SK-N-SH (cell line): Measurements from ENCODE around the gene PVRIG. TPM values are rescaled to one million over a fixed set of nuclear protein-coding genes. Genes with fewer than 3 reads are reported as not detected.

Experiments used
- CTCF ChIA-PET: fragments of 300-600, 350-600 bp; formaldehyde crosslinking; extraction: SDS; loops from one replicate; lab custom pipeline; 2021; lab: Yijun Ruan, JAX
- POLR2A ChIA-PET: fragments of 350-600 bp; sonication (Branson Sonifier 250); formaldehyde crosslinking; extraction: SDS; loops from one replicate; lab custom pipeline; 2020; ENCODE audit warnings: antibody characterized with exemption, inconsistent platforms; lab: Yijun Ruan, JAX
- DNase-seq: peaks from one replicate; pipeline ENCODE4 v3.0.0; 2012
- H2AFZ ChIP-seq: fragments of 200-600 bp; sonication (generic); 2 replicates; pipeline ENCODE4 v1.8.1; 2016; ENCODE audit warnings: antibody characterized with exemption, mild to moderate bottlenecking, low read depth
- H3F3A ChIP-seq: fragments of 200-600 bp; sonication (generic); replicated peaks from 2 replicates; pipeline ENCODE3; 2016; ENCODE audit warnings: antibody characterized with exemption, mild to moderate bottlenecking; ENCODE audit not compliant: insufficient read depth
- H3K27ac ChIP-seq, 2 experiments: fragments of 200-500 bp in 1 of 2; fragments of 200-600 bp in 1 of 2; sonication (Bioruptor generic) in 1 of 2; sonication (generic), shearing (Covaris generic) in 1 of 2; 2 replicates each; pipeline versions ENCODE4 v1.5.1 to v1.6.1; 2014 to 2016; ENCODE audit warnings: low read depth in 2 of 2, inconsistent platforms in 1 of 2, low read length in 1 of 2, mild to moderate bottlenecking in 1 of 2, mixed read lengths in 1 of 2
- H3K27me3 ChIP-seq: fragments of 200-600 bp; sonication (generic), shearing (Covaris generic); 2 replicates; pipeline ENCODE4 v1.6.1; 2016; ENCODE audit warnings: mixed run types; ENCODE audit not compliant: insufficient read depth
- H3K36me3 ChIP-seq, 2 experiments: fragments of 200-500 bp in 1 of 2; fragments of 200-600 bp in 1 of 2; sonication (Bioruptor generic) in 1 of 2; sonication (generic) in 1 of 2; replicated peaks in 1 of 2; 2 replicates each; pipeline versions ENCODE3 to v1.5.1; 2014 to 2016; ENCODE audit warnings: low read length in 1 of 2, mild to moderate bottlenecking in 1 of 2; ENCODE audit not compliant: insufficient read depth in 2 of 2, control insufficient read depth in 1 of 2
- H3K4me1 ChIP-seq, 2 experiments: fragments of 200-500 bp in 1 of 2; fragments of 200-600 bp in 1 of 2; sonication (Bioruptor generic) in 1 of 2; sonication (generic), shearing (Covaris generic) in 1 of 2; 2 replicates each; pipeline versions ENCODE4 v1.5.1 to v1.6.1; 2014 to 2016; ENCODE audit warnings: low read depth in 1 of 2, low read length in 1 of 2, mixed run types in 1 of 2; ENCODE audit not compliant: insufficient read depth in 2 of 2, control insufficient read depth in 1 of 2
- H3K4me2 ChIP-seq: fragments of 200-600 bp; sonication (generic), shearing (Covaris generic); 2 replicates; pipeline ENCODE4 v1.6.1; 2017; ENCODE audit warnings: mixed run types
- H3K4me3 ChIP-seq, 2 experiments: fragments of 200-500 bp in 1 of 2; fragments of 200-600 bp in 1 of 2; sonication (Bioruptor generic) in 1 of 2; sonication (generic), shearing (Covaris generic) in 1 of 2; 2 replicates each; pipeline versions ENCODE4 v1.5.1 to v1.8.1; 2014 to 2016; ENCODE audit warnings: low read depth in 2 of 2, inconsistent platforms in 1 of 2, low read length in 1 of 2, mild to moderate bottlenecking in 1 of 2, mixed read lengths in 1 of 2, moderate library complexity in 1 of 2
- H3K79me2 ChIP-seq: fragments of 200-600 bp; sonication (generic); 2 replicates; pipeline ENCODE4 v1.8.1; 2017; ENCODE audit warnings: mild to moderate bottlenecking; ENCODE audit not compliant: insufficient read depth
- H3K9ac ChIP-seq: fragments of 200-600 bp; sonication (generic); 2 replicates; pipeline ENCODE4 v1.6.1; 2017; ENCODE audit warnings: mixed run types
- H3K9me2 ChIP-seq: fragments of 200-600 bp; sonication (generic); 2 replicates; pipeline ENCODE4 v1.6.1; 2017; ENCODE audit warnings: mixed run types
- H3K9me3 ChIP-seq: fragments of 200-600 bp; sonication (generic); 2 replicates; pipeline ENCODE4 v1.6.1; 2017; ENCODE audit warnings: mixed run types, mild to moderate bottlenecking, moderate library complexity
- H4K20me1 ChIP-seq: fragments of 200-600 bp; sonication (generic); 2 replicates; pipeline ENCODE4 v1.6.1; 2017; ENCODE audit warnings: mild to moderate bottlenecking, mixed run types; ENCODE audit not compliant: insufficient read depth
- EZH2phosphoT487 ChIP-seq: fragments of 200-600 bp; sonication (generic); IDR thresholded peaks from 2 replicates; pipeline ENCODE4 v1.6.1; 2017; ENCODE audit warnings: low read depth, mixed run types, mild to moderate bottlenecking, antibody characterized with exemption, moderate library complexity, borderline replicate concordance
- FOSL2 ChIP-seq: IDR thresholded peaks from 2 replicates; pipeline ENCODE4 v1.4.0; 2012; ENCODE audit warnings: low read depth, mild to moderate bottlenecking, moderate library complexity, borderline replicate concordance
- FOXJ3 ChIP-seq: sonication (generic); formaldehyde crosslinking; IDR thresholded peaks from 2 replicates; pipeline ENCODE4 v1.5.1; 2020; ENCODE audit warnings: mild to moderate bottlenecking, missing genetic modification reagents
- FOXM1 ChIP-seq: IDR thresholded peaks from 2 replicates; pipeline ENCODE4 v1.4.0; 2012; ENCODE audit warnings: low read depth, mild to moderate bottlenecking
- GABPA ChIP-seq: IDR thresholded peaks from 2 replicates; pipeline ENCODE4 v1.4.0; 2012; ENCODE audit warnings: low read depth, mild to moderate bottlenecking
- JUND ChIP-seq: IDR thresholded peaks from 2 replicates; pipeline ENCODE4 v1.4.0; 2012
- MEF2A ChIP-seq: IDR thresholded peaks from 2 replicates; pipeline ENCODE4 v1.4.0; 2012; ENCODE audit warnings: low read depth, borderline replicate concordance
- MXI1 ChIP-seq: IDR thresholded peaks from 2 replicates; pipeline ENCODE4 v1.6.1; 2012; ENCODE audit warnings: mild to moderate bottlenecking, low read depth, low read length, improper control_type of control experiment
- NFIC ChIP-seq: IDR thresholded peaks from 2 replicates; pipeline ENCODE4 v1.4.0; 2012; ENCODE audit warnings: borderline replicate concordance
- NRF1 ChIP-seq: IDR thresholded peaks from 2 replicates; pipeline ENCODE4 v1.6.1; 2012; ENCODE audit warnings: low read depth, mild to moderate bottlenecking, low read length
- POLR2AphosphoS5 ChIP-seq: IDR thresholded peaks from 2 replicates; pipeline ENCODE4 v1.6.1; 2012; ENCODE audit warnings: low read depth, low read length
- RCOR1 ChIP-seq: fragments of 150-350 bp; IDR thresholded peaks from 2 replicates; pipeline ENCODE4 v1.6.1; 2017; ENCODE audit warnings: antibody characterized with exemption, low read length
- RXRA ChIP-seq: IDR thresholded peaks from 2 replicates; pipeline ENCODE4 v1.4.0; 2012; ENCODE audit warnings: low read depth, mild to moderate bottlenecking, borderline replicate concordance
- TCF12 ChIP-seq: IDR thresholded peaks from 2 replicates; pipeline ENCODE4 v1.4.0; 2012
- TEAD4 ChIP-seq: IDR thresholded peaks from 2 replicates; pipeline ENCODE4 v1.4.0; 2012; ENCODE audit warnings: mild to moderate bottlenecking, borderline replicate concordance; ENCODE audit not compliant: insufficient read depth
- WGBS: methylation state at CpG from one replicate; pipeline ENCODE4 v1.1.6; 2017; ENCODE audit warnings: low lambda C conversion rate; 5-methylcytosine and 5-hydroxymethylcytosine counted together
- polyA plus RNA-seq, 3 experiments: library from polyadenylated mRNA; depleted of rRNA; stranded (reverse); fragments of >200 nt; gene quantifications; 2 replicates each; pipeline ENCODE4 v1.2.3, GENCODE V29; 2012
- TF ChIP-seq, protein P1 (sequence below): IDR thresholded peaks from 2 replicates; pipeline ENCODE4 v1.6.1; 2012; ENCODE audit warnings: mild to moderate bottlenecking, low read depth, low read length, moderate library complexity
- TF ChIP-seq, protein P2 (sequence below): IDR thresholded peaks from 2 replicates; pipeline ENCODE4 v1.4.0; 2012; ENCODE audit warnings: low read depth, borderline replicate concordance

Gene PVRIG
- polyA plus RNA-seq, 1 of the 3 experiments (the other 2 are of a cell fraction), result not detected

DNA sequence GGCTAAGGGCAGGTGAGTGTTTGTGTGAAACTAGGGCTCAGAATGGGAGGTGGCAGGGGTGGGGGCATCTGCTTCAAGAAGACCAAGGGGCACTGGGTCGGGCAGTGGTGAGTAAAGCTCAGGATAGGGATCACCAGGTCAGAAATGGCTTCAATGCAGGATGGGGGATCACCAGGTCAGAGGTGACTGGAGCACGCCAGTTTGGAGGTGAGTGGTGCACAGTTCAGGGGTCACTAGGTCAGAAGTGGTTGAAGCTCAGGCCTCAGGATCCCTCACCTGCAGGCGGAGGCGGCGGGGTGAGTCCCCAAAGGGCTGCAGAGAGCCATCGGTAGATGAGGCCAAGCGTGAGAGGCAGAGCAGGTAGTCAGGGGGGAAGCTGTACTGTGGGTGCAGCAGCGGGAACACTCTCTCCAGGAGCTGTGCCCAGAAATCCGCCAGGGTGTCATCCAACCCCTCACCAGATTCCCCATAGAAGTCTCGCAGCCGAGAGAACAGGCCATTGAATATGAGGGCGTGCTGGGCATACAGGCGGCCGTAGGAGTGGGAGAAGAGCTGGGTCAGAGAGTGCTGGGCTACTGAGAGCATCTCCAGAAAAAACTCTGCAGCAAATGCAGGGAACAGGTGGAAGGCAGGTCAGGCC, 44.3 kb upstream of the PVRIG start:
- WGBS, result 95% methylated on average over 14 of the region's 14 CpGs
- ChIA-PET POLR2A (interaction anchor here (1.2 kb wide), 1 partner anchor 8 kb away, joined by 4 read pairs; no protein-coding TSS in a partner anchor), CTCF (interaction anchor here (1.0 to 7.7 kb wide), 4 partner anchors 14 to 167 kb away, joined by 3 to 54 read pairs (median 18); no protein-coding TSS in a partner anchor)
- Histone ChIP-seq H3K4me3 (no peak overlapping the region; a peak in 1 of 4 replicates), H2AFZ (no peak overlapping the region), H3K36me3 (peaks cover 6 to 21% of the 10 kb centered on the region in 2 experiments), H3K4me1 (peaks cover 0 to 16% of the 10 kb centered on the region in 2 experiments; a peak in 1 of 4 replicates), H4K20me1 (no peaks in the 10 kb centered on the region), H3K9me3 (no peaks in the 10 kb centered on the region), H3K9ac (no peak overlapping the region), H3K79me2 (peaks cover 15% of the 10 kb centered on the region), H3K27me3 (no peaks in the 10 kb centered on the region), H3K4me2 (peak overlapping the region; percentile 95; the same call in 1 of the 2 replicates), H3K9me2 (no peaks in the 10 kb centered on the region), H3F3A (peaks cover 1% of the 10 kb centered on the region), H3K27ac (no peak overlapping the region)
- TF ChIP-seq MXI1, result no peak
- TF ChIP-seq, protein P1, sequence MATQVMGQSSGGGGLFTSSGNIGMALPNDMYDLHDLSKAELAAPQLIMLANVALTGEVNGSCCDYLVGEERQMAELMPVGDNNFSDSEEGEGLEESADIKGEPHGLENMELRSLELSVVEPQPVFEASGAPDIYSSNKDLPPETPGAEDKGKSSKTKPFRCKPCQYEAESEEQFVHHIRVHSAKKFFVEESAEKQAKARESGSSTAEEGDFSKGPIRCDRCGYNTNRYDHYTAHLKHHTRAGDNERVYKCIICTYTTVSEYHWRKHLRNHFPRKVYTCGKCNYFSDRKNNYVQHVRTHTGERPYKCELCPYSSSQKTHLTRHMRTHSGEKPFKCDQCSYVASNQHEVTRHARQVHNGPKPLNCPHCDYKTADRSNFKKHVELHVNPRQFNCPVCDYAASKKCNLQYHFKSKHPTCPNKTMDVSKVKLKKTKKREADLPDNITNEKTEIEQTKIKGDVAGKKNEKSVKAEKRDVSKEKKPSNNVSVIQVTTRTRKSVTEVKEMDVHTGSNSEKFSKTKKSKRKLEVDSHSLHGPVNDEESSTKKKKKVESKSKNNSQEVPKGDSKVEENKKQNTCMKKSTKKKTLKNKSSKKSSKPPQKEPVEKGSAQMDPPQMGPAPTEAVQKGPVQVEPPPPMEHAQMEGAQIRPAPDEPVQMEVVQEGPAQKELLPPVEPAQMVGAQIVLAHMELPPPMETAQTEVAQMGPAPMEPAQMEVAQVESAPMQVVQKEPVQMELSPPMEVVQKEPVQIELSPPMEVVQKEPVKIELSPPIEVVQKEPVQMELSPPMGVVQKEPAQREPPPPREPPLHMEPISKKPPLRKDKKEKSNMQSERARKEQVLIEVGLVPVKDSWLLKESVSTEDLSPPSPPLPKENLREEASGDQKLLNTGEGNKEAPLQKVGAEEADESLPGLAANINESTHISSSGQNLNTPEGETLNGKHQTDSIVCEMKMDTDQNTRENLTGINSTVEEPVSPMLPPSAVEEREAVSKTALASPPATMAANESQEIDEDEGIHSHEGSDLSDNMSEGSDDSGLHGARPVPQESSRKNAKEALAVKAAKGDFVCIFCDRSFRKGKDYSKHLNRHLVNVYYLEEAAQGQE, result no peak
- no peak for TF ChIP-seq FOXM1
- TF ChIP-seq FOSL2, result no peak
- TF ChIP-seq TEAD4, result no peak
- no peak for TF ChIP-seq JUND
- TF ChIP-seq FOXJ3 (CRISPR knock-in tag), result no peak
- TF ChIP-seq RXRA, result no peak
- TF ChIP-seq NFIC, result no peak
- TF ChIP-seq RCOR1, result no peak
- TF ChIP-seq POLR2AphosphoS5, result no peak
- TF ChIP-seq GABPA, result no peak
- TF ChIP-seq, protein P2, sequence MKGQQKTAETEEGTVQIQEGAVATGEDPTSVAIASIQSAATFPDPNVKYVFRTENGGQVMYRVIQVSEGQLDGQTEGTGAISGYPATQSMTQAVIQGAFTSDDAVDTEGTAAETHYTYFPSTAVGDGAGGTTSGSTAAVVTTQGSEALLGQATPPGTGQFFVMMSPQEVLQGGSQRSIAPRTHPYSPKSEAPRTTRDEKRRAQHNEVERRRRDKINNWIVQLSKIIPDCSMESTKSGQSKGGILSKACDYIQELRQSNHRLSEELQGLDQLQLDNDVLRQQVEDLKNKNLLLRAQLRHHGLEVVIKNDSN, result no peak
- TF ChIP-seq NRF1, result no peak
- no peak for TF ChIP-seq TCF12
- TF ChIP-seq EZH2phosphoT487, result no peak
- no peak for TF ChIP-seq MEF2A
- no peak for DNase-seq
